ENCODE results near the gene ANKRD17.

DNA sequence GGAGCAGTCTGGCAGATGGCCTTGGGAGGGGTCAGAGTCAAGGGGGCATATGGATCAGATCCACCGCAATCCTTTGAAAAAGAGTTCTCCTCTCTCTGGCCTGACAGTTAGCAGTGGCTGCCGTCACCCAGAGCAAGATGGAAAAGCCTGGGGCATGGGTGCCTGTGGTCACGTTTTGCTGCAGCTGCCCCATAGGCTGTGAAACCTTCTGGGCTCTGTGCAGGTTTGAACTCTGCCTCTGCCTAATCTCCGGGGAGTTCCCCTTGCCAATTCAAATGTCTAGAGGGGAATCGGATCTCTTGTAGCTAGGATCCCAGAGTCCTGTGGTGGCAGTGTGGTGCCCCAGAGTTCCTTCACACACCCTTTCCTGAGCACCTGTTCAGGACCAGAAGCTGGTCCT lies 23.4 kb upstream of the ANKRD17 start:
- TF ChIP-seq, protein P1, sequence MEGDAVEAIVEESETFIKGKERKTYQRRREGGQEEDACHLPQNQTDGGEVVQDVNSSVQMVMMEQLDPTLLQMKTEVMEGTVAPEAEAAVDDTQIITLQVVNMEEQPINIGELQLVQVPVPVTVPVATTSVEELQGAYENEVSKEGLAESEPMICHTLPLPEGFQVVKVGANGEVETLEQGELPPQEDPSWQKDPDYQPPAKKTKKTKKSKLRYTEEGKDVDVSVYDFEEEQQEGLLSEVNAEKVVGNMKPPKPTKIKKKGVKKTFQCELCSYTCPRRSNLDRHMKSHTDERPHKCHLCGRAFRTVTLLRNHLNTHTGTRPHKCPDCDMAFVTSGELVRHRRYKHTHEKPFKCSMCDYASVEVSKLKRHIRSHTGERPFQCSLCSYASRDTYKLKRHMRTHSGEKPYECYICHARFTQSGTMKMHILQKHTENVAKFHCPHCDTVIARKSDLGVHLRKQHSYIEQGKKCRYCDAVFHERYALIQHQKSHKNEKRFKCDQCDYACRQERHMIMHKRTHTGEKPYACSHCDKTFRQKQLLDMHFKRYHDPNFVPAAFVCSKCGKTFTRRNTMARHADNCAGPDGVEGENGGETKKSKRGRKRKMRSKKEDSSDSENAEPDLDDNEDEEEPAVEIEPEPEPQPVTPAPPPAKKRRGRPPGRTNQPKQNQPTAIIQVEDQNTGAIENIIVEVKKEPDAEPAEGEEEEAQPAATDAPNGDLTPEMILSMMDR (IDR thresholded peaks at IDR 0.05; ENCODE audit: low read length): no peak
- no peak for TF ChIP-seq EZH2 (optimal IDR thresholded peaks at IDR 0.05; ENCODE audit: low read depth, low read length)
- no peak for TF ChIP-seq EZH2phosphoT487 (IDR thresholded peaks at IDR 0.05; ENCODE audit: low read length)

Measured in MM.1S (cell line).